HepG2 (cell line): Measurements from ENCODE around the gene TXN2. TPM values are rescaled to one million over a fixed set of nuclear protein-coding genes. Genes with fewer than 3 reads are reported as not detected.

Experiments
- ATF4 ChIP-seq, 2 experiments: fragments of 450-650 bp in 1 of 2; sonication (generic) in 1 of 2; formaldehyde crosslinking; IDR thresholded peaks; 2 replicates each; pipeline versions ENCODE4 v1.5.0 to v1.8.0; 2020 to 2022; ENCODE audit warnings: mild to moderate bottlenecking in 1 of 2, missing genetic modification reagents in 1 of 2
- ATM ChIP-seq: fragments of 450-650 bp; IDR thresholded peaks from 2 replicates; pipeline ENCODE4 v1.7.1; 2017; ENCODE audit warnings: mild to moderate bottlenecking, borderline replicate concordance
- CEBPG ChIP-seq: IDR thresholded peaks from 2 replicates; pipeline ENCODE4 v1.6.1; 2016
- MED13 ChIP-seq: sonication (generic); formaldehyde crosslinking; IDR thresholded peaks from 2 replicates; pipeline ENCODE4 v1.5.0; 2020; ENCODE audit warnings: missing genetic modification reagents
- MTF1 ChIP-seq: sonication (generic); formaldehyde crosslinking; IDR thresholded peaks from 2 replicates; pipeline ENCODE4 v1.5.0; 2020; ENCODE audit warnings: missing genetic modification reagents
- NR2F6 ChIP-seq, 2 experiments: IDR thresholded peaks; 2 replicates each; pipeline ENCODE4 v1.6.1; 2016; ENCODE audit warnings: antibody characterized with exemption in 1 of 2, mild to moderate bottlenecking in 1 of 2
- PLRG1 ChIP-seq: fragments of 450-650 bp; conservative IDR thresholded peaks from 2 replicates; pipeline ENCODE4 v1.6.1; 2016
- PRPF4 ChIP-seq: fragments of 200-400 bp; formaldehyde crosslinking; IDR thresholded peaks from 2 replicates; pipeline ENCODE4 v1.6.1; 2016; ENCODE audit warnings: low read length, low read depth; ENCODE audit not compliant: poor library complexity, severe bottlenecking
- SATB2 ChIP-seq: sonication (generic); formaldehyde crosslinking; IDR thresholded peaks from 2 replicates; pipeline ENCODE4 v1.5.0; 2020; ENCODE audit warnings: missing genetic modification reagents
- SMAD1 ChIP-seq: sonication (generic); formaldehyde crosslinking; IDR thresholded peaks from 2 replicates; pipeline ENCODE4 v1.4.0; 2020; ENCODE audit warnings: missing genetic modification reagents, low read depth, mild to moderate bottlenecking, borderline replicate concordance
- U2AF2 ChIP-seq: fragments of 200-400 bp; formaldehyde crosslinking; IDR thresholded peaks from 2 replicates; pipeline ENCODE4 v1.6.1; 2017; ENCODE audit warnings: low read depth, mild to moderate bottlenecking, low read length
- ZFP41 ChIP-seq: sonication (generic); formaldehyde crosslinking; IDR thresholded peaks from 2 replicates; pipeline ENCODE4 v1.4.0; 2020; ENCODE audit warnings: mild to moderate bottlenecking, missing genetic modification reagents, borderline replicate concordance
- ZMAT5 ChIP-seq: sonication (generic); formaldehyde crosslinking; IDR thresholded peaks from 2 replicates; pipeline ENCODE4 v1.5.0; 2020; ENCODE audit warnings: mild to moderate bottlenecking, low read depth, missing genetic modification reagents, borderline replicate concordance
- ZNF121 ChIP-seq: sonication (generic); formaldehyde crosslinking; IDR thresholded peaks from 2 replicates; pipeline ENCODE4 v1.5.0; 2020; ENCODE audit warnings: mild to moderate bottlenecking, missing genetic modification reagents
- ZNF512 ChIP-seq: sonication (generic); formaldehyde crosslinking; IDR thresholded peaks from 2 replicates; pipeline ENCODE4 v1.4.0; 2020; ENCODE audit warnings: mild to moderate bottlenecking, missing genetic modification reagents
- ZNF580 ChIP-seq: IDR thresholded peaks from 2 replicates; pipeline ENCODE4 v1.6.1; 2016; ENCODE audit warnings: low read depth, borderline replicate concordance
- ZNF691 ChIP-seq: sonication (generic); formaldehyde crosslinking; IDR thresholded peaks from 2 replicates; pipeline ENCODE4 v1.4.0; 2020; ENCODE audit warnings: missing genetic modification reagents, low read depth, mild to moderate bottlenecking, borderline replicate concordance
- ZNF746 ChIP-seq: sonication (generic); formaldehyde crosslinking; IDR thresholded peaks from 2 replicates; pipeline ENCODE4 v1.8.0; 2022; ENCODE audit warnings: mild to moderate bottlenecking, missing genetic modification reagents
- ZSCAN9 ChIP-seq: IDR thresholded peaks from 2 replicates; pipeline ENCODE4 v1.6.1; 2016; ENCODE audit warnings: borderline replicate concordance
- polyA plus RNA-seq, 8 experiments: library from polyadenylated mRNA; depleted of rRNA in 3 of 8; stranded (reverse) in 7 of 8; unstranded in 1 of 8; fragments of >200 nt; fragmentation: Illumina TruSeq in 4 of 8; extraction: Trizol in 4 of 8; gene quantifications; 2 replicates each; pipeline versions ENCODE4 v1.2.1 to v1.2.3, GENCODE V29; 2011 to 2016; ENCODE audit warnings: low read depth in 4 of 8, missing spikeins in 1 of 8, mixed read lengths in 1 of 8; ENCODE audit not compliant: insufficient read depth in 1 of 8
- total RNA-seq, 5 experiments: library from RNA; depleted of rRNA; stranded (reverse); fragments of >200 nt; fragmentation: Illumina TruSeq; extraction: Trizol; gene quantifications; 2 replicates each; pipeline ENCODE4 v1.2.3, GENCODE V29; 2016; ENCODE audit warnings: low read depth in 1 of 5
- TF ChIP-seq, protein P1 (sequence below): sonication (generic); formaldehyde crosslinking; IDR thresholded peaks from 2 replicates; pipeline ENCODE4 v1.8.0; 2022; ENCODE audit warnings: missing genetic modification reagents, mild to moderate bottlenecking, moderate library complexity, borderline replicate concordance
- TF ChIP-seq, protein P2 (sequence below): sonication (generic); formaldehyde crosslinking; IDR thresholded peaks from 2 replicates; pipeline ENCODE4 v1.4.0; 2020; ENCODE audit warnings: mild to moderate bottlenecking, missing genetic modification reagents

Gene TXN2
- total and polyA plus RNA-seq, 2 of the 13 experiments (the other 11 are each of a cell fraction or from before 2014, with no cell fraction given) = 41.4 to 109 TPM

DNA sequence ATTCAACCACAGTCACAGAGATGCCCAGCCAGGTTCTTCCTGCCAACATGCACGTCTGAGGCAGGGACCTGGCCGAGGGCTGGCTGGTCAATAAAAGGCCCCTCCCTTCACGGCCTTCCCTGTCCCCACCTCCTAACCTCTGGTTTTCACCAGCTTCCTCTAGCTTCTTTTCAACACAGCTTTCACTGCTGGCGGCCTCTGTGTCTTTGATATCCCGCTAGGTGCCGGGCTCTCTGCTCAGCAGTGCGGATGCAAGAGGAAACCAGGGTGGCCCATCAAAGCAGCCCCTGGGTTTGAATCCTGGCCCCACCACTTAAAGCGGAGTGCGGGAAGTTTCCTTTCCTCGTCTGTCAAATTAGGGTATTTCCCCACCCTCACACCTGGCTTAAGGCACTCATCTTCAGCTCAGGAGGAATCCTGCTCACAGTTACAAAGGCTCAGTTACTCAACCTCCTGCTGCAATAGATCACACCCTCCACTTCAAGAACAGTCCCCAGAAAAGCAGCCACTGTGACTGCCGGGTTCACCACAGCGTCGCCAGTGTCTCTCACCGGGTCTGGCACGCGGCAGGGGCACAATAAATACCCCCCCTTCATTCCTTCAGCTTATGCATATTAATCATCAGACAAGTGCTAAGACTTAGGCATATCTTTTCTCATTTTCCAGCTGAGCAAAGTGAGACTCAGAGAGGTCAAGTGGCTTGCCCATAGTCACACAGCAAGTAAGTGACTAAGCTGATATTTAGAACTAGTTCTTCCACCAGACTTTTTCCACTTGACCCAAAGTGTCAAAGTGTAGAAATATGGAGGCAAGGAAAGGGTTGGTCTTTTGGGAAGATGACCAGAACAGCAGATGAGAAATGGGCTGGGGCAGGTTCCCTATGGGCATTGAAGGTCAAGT is 45.7 kb downstream of the TXN2 start (continued):
- TF ChIP-seq, protein P1, sequence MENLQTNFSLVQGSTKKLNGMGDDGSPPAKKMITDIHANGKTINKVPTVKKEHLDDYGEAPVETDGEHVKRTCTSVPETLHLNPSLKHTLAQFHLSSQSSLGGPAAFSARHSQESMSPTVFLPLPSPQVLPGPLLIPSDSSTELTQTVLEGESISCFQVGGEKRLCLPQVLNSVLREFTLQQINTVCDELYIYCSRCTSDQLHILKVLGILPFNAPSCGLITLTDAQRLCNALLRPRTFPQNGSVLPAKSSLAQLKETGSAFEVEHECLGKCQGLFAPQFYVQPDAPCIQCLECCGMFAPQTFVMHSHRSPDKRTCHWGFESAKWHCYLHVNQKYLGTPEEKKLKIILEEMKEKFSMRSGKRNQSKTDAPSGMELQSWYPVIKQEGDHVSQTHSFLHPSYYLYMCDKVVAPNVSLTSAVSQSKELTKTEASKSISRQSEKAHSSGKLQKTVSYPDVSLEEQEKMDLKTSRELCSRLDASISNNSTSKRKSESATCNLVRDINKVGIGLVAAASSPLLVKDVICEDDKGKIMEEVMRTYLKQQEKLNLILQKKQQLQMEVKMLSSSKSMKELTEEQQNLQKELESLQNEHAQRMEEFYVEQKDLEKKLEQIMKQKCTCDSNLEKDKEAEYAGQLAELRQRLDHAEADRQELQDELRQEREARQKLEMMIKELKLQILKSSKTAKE = peak; percentile 42; the same call in 1 of the 2 replicates
- TF ChIP-seq NR2F6 (IDR thresholded peaks at IDR 0.05) = peak; percentile 76
- TF ChIP-seq NR2F6 (CRISPR knock-in tag; IDR thresholded peaks at IDR 0.05) = peak; percentile 82; the same call in 1 of the 2 replicates
- 0 out of 2 replicates have a peak, but pooled peaks have one; percentile 18 for TF ChIP-seq ZNF121 (CRISPR knock-in tag)
- TF ChIP-seq SATB2 (CRISPR knock-in tag) = no peak
- TF ChIP-seq U2AF2 = 0 out of 2 replicates have a peak, but pooled peaks have one; percentile 33
- TF ChIP-seq MED13 (CRISPR knock-in tag) = no peak
- no peak for TF ChIP-seq ZNF746 (CRISPR knock-in tag)
- no peak for TF ChIP-seq ATM
- TF ChIP-seq ZMAT5 (CRISPR knock-in tag) = no peak
- TF ChIP-seq SMAD1 (CRISPR knock-in tag) = no peak
- TF ChIP-seq, protein P2, sequence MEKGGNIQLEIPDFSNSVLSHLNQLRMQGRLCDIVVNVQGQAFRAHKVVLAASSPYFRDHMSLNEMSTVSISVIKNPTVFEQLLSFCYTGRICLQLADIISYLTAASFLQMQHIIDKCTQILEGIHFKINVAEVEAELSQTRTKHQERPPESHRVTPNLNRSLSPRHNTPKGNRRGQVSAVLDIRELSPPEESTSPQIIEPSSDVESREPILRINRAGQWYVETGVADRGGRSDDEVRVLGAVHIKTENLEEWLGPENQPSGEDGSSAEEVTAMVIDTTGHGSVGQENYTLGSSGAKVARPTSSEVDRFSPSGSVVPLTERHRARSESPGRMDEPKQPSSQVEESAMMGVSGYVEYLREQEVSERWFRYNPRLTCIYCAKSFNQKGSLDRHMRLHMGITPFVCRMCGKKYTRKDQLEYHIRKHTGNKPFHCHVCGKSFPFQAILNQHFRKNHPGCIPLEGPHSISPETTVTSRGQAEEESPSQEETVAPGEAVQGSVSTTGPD (CRISPR knock-in tag) = peak; percentile 21; the same call in 1 of the 2 replicates
- TF ChIP-seq ZSCAN9 (CRISPR knock-in tag) = no peak
- peak; percentile 66; the same call in 1 of the 2 replicates for TF ChIP-seq ZNF580 (CRISPR knock-in tag)
- no peak for TF ChIP-seq MTF1 (CRISPR knock-in tag)
- TF ChIP-seq ZNF691 (CRISPR knock-in tag) = 0 out of 2 replicates have a peak, but pooled peaks have one; percentile 18
- peak; percentile 18 for TF ChIP-seq CEBPG (CRISPR knock-in tag)
- TF ChIP-seq PLRG1 = no peak
- TF ChIP-seq ZNF512 (CRISPR knock-in tag) = no peak
- TF ChIP-seq PRPF4 = no peak
- TF ChIP-seq ATF4 (CRISPR knock-in tag; IDR thresholded peaks at IDR 0.05) = 0 out of 4 replicates have a peak, but pooled peaks of 1 of the 2 experiments have one; percentile 30
- TF ChIP-seq ZFP41 = no peak
